Stromal cell of bone marrow (primary cell): Measurements from ENCODE around the gene FMN1.

Experiments
- DNase-seq: peaks from one replicate; pipeline ENCODE4 v3.0.0-alpha.2; 2012; ENCODE audit warnings: low read depth

Gene FMN1

GRCh38 chr15:33059184-33059583, 135.3 kb downstream of the FMN1 start:
- peak; percentile 35 for DNase-seq

DNA sequence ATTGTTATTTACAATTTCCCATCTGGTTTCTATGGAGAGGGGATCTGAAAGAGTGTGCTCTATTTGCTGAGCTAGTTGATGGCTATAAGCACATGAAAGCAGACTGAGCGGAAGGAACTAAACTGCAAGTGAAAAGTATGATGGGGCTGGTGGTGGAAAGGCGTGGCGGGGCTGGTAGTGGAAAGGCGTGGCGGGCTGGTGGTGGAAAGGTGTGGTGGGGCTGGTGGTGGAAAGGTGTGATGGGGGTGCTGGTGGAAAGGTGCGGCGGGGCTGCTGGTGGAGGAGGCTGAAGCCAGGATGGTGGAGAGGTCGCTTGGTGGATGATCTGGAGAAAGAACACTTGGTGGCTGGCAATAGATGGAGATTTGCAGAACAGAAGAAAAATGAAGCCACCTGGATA, 136.7 kb downstream of the FMN1 start:
- no peak for DNase-seq

DNA sequence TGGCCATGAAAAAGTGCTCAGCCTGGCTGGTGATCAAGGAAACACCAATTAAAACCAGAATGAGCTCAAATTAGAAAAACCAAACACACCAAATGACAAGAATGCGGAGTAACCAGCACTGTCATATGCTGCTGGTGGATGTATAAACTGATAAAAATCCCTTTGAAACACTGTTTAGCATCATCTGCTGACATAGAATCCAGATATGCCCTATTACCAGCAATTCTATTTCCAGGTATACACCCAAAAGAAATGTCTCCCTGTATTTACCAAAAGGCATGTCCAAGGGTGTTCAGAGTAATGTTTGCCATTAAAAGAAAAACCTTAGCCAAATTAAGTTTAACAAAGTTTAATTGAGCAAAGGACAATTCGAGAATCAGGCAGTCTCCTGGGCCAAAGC, 138.6 kb downstream of the FMN1 start:
- no peak for DNase-seq

- DNase-seq, result no peak
These were observed 143.0 kb downstream of the FMN1 start for GRCh38 chr15:33051528-33051927.

DNA sequence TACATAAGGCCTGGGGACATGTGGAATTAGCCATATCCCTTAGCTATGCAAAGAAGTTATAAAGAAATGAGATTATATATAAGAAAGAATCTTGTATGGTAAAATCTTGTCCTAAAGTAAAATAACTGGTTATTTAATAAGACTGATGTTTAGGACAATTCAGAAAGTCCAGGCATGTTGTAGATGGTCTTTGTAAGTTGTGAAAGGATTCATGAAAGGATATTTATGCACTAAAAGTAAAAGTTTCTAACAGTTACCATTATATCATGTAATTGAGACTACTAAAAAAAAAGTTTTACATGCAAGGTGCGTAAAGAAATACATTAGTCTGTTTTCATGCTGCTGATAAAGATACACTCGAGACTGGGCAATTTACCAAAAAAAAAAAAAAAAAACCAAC, 146.3 kb downstream of the FMN1 start:
- DNase-seq, result no peak

GRCh38 chr15:33047077-33047476, 147.4 kb downstream of the FMN1 start:
- no peak for DNase-seq

DNA sequence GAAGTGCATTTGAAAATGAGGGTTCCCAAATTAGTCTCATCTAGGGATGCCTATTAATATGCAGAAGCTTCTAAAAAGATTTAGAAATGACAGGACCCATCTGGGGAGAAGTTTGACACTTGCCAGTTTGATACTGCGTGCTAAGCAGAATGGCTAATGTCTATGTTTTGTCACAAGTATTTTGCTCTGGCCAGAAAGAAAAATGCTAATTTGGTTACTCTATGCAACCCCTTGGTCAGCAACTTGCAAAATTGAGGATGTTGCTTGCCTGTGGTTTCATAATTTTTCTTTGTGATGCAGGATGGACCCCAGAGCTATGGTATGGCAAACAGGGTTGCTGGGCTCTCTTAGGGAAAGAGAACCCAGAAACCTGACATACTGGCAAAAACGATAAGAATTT, 148.2 kb downstream of the FMN1 start:
- DNase-seq, result no peak

- DNase-seq, result no peak
These were observed 149.3 kb downstream of the FMN1 start for GRCh38 chr15:33045066-33045810.

DNA sequence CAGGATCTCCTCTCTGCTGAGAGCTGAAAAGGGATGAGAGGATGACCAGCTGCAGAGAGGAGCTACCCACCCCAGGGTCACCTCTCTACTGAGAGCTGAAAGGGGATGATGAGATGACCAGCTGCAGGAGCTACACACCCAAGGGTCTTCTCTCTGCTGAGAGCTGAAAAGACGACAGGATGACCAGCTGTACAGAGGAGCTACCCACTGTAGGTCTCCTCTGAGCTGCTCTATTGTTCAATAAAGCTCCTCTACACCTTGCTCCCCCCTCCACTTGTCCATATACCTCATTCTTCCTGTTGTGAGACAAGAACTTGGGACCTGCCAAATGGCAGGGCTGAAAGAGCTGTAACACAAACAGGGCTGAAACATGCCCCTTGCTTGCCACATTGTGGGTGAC, 149.9 kb downstream of the FMN1 start:
- DNase-seq, result no peak

DNA sequence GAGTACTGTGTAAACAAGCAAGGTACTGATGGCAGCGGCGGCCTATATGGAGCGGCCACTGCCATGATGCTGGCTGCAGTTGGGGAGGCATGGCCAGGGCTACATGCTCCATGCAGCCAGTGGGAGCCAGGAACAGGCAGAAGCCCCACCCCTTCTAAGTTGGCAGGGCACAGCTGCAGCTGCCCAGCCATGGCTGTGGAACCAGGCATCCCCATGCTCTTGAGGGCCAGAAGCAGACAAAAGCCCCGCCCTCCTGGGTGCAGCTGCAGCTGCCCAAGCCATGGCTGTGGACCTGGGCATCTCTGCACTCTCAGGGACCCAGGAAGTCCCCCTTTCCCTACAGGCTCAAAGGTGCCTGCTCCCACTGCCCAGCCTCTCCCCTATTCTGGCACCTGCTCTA, 150.9 kb downstream of the FMN1 start:
- no peak for DNase-seq

DNA sequence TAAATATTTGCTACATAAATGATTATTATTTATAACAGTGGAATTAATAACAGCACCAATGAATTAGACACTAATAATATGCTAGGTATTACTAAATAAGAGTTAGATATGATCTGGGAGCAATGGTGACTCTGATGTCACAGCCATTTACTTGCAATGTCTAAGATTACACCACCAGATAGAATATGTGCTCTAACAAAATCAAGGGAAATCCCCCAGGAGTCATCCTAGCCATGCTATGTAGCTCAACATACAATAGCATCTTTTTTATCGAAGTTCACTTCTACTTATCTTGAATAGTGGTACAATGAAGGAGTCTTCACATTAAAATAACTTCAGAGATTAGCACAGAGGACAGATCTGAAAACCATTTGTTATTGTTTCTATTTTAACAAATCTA, 154.0 kb downstream of the FMN1 start:
- DNase-seq, result no peak

DNA sequence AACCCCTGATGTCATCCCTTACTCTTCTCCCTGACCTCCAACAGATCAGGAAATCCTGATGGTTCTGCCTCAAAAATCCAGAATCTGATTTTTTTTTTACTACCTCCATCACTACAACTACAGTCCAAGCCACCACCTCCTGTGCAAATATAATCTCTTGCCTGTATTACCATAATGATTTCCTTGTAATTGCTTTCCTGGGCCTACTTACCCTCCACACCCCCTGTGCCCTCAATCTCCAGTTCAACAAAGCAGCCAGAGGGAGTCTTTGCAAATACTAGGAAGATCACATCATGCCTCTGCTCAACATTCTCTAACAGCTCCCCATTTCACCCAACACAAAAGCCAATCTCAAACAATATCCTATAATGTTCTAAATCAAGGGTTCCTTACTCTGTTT, 159.9 kb downstream of the FMN1 start:
- DNase-seq, result no peak

GRCh38 chr15:33032053-33032452, 162.5 kb downstream of the FMN1 start:
- DNase-seq, result no peak

GRCh38 chr15:33031324-33031821, 163.1 kb downstream of the FMN1 start:
- peak; percentile 85 for DNase-seq

GRCh38 chr15:33030315-33030714, 164.2 kb downstream of the FMN1 start:
- DNase-seq, result no peak

GRCh38 chr15:33029109-33029652, 165.3 kb downstream of the FMN1 start:
- DNase-seq, result no peak

DNA sequence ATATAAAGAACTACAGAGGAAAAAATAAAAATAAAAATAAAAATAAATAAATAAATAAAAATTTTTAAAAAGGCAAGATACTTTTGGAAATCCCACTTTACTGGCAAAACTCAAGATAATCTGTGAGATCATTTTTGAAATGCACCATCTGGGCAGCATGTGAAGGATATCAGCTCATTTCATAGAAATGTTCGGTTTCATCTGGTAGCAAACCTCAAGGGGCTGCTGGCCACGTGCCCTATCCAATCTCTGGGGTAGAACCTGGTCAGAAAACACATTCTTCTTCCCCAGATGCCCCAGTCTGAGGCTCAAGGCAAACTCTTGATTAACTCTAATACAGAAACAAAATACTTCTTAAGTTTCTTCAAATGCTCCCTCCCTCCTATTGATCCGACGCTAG, 166.0 kb downstream of the FMN1 start:
- no peak for DNase-seq

- DNase-seq, result no peak
These were observed 167.0 kb downstream of the FMN1 start for GRCh38 chr15:33027306-33028035.

DNA sequence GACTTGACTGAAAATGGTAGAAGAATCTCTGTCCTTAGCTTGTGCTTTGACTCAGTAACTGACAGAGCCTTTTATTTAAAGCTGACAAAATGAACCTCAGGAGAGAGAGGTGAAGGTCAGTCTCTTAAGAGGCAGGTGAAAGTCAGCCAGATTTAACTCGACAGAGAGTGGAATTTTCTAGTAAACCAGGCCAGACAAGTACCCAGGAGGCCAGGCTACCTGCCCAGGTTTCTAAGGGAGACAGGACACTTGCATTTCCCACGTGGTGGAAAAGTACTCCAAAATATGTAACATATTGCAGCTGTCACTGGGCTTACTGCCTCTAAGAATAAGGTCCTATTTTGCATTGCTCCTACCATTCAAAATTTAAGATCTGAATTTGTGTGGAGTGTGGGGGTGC, 167.9 kb downstream of the FMN1 start:
- no peak for DNase-seq

DNA sequence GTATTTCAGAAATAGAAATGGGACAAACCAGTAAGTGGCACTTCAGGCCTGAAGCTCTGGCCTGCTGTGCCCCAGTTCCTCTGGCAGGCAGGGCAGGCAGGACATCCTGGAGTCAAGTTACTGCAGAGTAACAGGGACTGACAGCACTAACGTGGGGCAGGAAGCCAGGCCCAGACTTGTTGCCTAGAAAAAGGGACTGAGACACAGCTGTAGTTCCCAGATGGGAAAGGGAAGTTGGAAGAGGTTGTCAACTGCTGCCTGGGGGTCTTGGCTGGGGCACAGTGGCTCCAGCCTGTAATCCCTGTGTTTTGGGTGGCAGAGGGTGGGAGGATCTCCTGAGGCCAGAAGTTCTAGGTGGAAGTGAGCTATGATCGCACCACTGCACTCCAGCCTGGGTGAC, 171.9 kb downstream of the FMN1 start:
- DNase-seq, result no peak

- DNase-seq, result no peak
These were observed 172.6 kb downstream of the FMN1 start for GRCh38 chr15:33021806-33022389.

GRCh38 chr15:33019354-33019981, 175.0 kb downstream of the FMN1 start:
- no peak for DNase-seq
